NCI-H2227 treated with DMSO at 0.1 percent for 48 hours (cell line): ENCODE results near the gene PIGW.

Experiments used
- DNase-seq: peaks from one replicate; lab custom pipeline; 2025; lab: John Stamatoyannopoulos, UW

PIGW gene, protein sequence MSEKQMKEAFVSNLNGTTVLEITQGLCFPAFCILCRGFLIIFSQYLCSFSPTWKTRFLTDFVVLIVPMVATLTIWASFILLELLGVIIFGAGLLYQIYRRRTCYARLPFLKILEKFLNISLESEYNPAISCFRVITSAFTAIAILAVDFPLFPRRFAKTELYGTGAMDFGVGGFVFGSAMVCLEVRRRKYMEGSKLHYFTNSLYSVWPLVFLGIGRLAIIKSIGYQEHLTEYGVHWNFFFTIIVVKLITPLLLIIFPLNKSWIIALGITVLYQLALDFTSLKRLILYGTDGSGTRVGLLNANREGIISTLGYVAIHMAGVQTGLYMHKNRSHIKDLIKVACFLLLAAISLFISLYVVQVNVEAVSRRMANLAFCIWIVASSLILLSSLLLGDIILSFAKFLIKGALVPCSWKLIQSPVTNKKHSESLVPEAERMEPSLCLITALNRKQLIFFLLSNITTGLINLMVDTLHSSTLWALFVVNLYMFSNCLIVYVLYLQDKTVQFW

GRCh38 chr17:36534840-36535668 lies at the start of gene PIGW, which contains the start of gene MYO19:
PIGW (plus strand) TSS chr17:36534987; CDS start chr17:36537102, 2,115 bp downstream.
MYO19 (minus strand) TSS chr17:36534868; CDS start chr17:36532538, 2,330 bp downstream.
- peak; percentile 82 for DNase-seq

- DNase-seq, result no peak
Observed at GRCh38 chr17:36485027-36485426, 49.8 kb upstream of the PIGW start.

GRCh38 chr17:36485805-36486203 lies 49.0 kb upstream of the PIGW start:
- DNase-seq, result no peak

GRCh38 chr17:36486204-36487194 lies 48.3 kb upstream of the PIGW start, which contains the start of gene ZNHIT3:
ZNHIT3 (plus strand) TSS chr17:36486681; CDS start chr17:36486700, 19 bp downstream.
- peak; percentile 87 for DNase-seq

- no peak for DNase-seq
Observed at GRCh38 chr17:36493956-36494355, 40.8 kb upstream of the PIGW start.

DNA sequence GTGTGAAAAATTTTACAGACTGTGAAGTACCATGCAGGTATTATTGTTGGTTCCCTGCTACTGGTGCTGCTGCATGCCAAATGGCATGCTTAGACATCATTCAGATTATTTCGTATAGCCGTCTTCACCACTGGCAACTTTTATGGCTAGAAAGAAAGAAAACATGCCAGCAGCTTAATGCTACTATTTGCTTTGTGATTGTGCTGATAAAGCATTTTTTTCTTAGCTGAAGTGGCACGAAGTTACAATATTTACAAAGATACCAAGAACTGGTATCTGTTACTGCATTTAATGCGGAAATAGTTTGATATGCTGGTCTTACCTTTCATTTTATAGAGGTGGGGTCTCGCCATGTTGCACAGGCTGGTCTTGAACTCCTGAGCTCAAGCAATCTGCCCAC lies 40.1 kb upstream of the PIGW start:
- no peak for DNase-seq

DNA sequence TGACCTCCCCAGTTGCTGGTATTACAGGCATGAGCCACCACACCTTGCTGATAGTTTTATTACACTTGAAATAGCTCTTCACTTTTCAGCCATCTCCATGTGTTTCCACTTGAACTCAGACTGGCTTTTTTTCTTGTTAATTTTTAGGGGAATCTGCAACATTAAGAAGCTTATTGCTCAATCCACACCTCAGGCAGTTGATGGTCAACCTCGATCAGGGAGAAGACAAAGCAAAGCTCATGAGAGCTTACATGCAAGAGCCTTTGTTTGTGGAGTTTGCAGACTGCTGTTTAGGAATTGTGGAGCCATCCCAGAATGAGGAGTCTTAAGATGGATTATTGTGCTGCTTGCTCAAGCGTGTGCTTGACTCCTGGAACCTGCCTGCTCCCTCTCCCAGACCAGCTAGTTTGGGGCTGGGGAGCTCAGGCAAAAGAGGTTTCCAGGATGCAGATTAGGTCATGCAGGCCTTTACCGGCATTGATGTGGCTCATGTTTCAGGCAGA lies 39.7 kb upstream of the PIGW start:
- no peak for DNase-seq

- no peak for DNase-seq
Observed at GRCh38 chr17:36496018-36496789, 38.6 kb upstream of the PIGW start.

GRCh38 chr17:36498155-36498554 lies 36.6 kb upstream of the PIGW start:
- DNase-seq, result no peak

DNA sequence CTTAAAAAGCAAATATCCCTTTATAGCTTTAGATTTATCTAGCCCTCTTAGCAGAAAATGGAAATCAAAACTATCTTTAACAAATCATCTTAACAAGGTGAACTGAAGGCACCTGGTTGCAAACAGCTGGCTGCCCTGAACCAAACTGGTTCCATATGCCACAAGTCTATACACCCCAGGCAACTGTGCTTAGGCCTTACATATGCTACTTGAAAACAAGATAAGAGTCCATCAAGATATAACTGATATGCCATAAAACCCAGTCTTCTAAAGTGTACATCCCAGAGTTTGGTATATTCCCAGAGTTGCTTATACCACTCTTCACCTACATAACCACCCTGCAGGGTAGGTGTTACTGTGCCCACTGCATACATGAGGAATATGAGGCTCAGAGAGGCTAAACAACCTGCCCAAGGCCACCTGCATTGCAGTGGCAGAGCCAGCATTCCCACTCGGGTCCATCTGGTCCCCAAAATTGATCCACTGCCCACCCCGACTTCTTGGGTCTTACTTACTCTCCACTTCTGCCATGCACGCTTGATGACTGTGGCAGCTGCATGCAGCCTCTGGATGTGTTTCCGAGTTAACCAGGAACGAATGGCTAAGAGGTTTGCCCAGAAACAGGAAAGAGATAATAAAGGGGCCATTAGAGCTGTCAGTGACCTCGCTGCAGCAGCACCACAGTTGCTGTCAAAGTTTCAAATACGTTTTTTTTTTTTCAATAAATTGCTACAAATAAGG lies 36.1 kb upstream of the PIGW start:
- DNase-seq, result no peak

DNA sequence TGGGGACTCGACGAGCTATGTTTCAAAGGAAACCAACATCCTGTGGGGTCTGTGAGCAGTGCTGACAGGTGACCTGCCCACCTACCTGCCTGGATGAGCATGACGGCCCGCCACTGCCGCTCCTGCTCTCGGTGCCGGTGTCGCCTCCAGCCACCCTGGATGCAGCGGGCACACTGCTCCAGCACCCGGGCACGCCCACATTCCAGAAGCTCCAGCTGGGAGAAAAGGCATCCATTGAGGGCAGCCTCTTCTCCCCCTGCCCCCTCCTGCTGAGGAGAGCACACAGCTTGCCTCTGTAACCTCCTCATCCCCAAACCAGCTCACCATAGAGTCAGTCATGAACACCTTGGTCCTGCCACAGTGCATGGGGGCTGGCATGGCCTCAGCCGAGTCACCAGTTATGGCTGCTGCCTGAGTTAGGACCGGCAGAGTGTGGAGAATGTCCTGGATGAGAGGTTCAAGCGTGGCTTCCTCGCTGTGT lies 34.0 kb upstream of the PIGW start:
- no peak for DNase-seq

DNA sequence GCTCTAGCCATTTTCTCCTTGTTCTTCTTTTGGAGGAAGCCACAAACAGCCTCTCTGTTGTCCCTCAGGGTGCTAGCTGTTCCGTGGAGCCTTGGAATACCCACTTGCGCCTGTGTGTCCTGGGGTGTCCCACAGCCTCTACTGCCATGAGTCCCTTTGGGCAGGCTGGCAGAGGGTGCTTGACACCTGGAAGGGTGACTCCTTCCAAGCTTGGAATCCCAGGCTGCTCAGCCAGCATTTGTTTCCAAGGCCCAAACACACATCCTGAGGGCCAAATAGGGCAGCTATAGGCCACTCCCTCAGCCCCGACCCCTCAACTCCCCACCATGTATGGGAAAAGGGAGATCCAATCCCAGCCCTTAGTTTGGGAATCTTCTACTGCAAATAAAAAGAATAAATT lies 33.4 kb upstream of the PIGW start:
- DNase-seq, result no peak

GRCh38 chr17:36501963-36502362 lies 32.8 kb upstream of the PIGW start:
- no peak for DNase-seq

GRCh38 chr17:36503456-36504155 lies 31.2 kb upstream of the PIGW start:
- no peak for DNase-seq

- DNase-seq, result no peak
Observed at GRCh38 chr17:36504156-36504545, 30.6 kb upstream of the PIGW start.

DNA sequence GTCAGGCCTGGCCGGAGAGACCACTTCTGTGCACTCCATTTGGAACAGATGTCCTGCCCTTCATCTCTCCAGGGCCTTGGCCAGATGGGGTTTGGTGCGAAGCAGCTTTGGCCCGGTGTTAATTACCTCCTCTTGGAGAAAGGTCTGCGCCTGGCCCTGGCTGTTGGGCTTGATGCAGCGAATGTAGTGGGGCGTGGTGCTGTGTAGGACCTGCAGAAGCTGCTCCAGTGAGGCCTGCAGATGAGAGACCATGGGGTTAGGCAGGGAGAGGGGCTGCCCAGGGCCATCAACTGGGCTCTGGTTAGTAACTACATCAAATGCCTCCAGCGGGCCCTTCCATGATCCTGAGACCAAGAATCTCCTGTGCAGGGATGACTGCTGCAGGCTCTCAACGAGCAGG lies 29.6 kb upstream of the PIGW start:
- no peak for DNase-seq

DNA sequence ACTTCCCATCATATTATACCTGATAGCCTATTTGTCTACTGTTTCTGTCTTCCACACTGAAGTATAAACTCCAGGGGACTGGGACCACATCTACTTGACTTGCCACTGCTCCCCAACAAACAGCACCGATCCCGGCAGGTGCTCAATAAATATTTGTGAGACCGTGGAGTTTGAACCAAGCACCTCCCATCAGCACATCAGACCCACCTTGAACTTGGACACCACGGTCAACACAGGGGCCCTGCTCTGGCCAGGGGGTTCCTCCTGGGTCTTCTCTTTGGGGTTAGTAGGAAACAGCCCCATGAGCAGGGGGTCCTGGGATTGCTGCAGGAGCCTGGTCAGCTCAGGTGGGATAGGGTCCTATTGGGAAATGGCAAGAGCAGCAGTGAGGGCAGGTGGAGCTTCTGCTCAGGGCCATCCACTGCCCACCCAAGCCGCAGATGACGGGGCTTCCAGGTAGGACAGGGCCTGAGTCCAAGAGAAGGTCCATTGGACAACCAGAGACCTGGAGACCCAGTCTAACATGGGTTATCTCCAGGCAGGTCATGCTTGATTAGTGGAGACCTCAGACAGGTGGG lies 28.4 kb upstream of the PIGW start:
- DNase-seq, result no peak

DNA sequence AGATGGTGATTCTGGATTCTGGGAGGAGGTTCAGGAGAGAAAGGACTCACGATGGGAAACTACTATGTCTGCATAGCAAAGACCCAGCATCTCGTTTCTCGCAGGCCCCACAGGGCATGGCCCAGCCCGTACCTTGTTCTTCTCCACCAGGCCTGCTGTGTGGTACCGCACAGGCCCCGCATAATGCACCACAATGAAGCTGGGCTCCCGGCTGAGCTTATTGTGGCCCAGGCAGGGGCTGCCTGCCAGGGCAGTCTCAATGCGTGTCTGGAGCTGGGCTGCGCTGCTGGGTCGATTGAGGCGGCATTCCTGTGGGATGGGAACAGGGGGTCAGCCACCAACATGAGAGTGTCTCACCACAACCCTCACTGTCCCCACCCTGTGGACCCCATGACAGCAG lies 28.0 kb upstream of the PIGW start:
- DNase-seq, result no peak

DNA sequence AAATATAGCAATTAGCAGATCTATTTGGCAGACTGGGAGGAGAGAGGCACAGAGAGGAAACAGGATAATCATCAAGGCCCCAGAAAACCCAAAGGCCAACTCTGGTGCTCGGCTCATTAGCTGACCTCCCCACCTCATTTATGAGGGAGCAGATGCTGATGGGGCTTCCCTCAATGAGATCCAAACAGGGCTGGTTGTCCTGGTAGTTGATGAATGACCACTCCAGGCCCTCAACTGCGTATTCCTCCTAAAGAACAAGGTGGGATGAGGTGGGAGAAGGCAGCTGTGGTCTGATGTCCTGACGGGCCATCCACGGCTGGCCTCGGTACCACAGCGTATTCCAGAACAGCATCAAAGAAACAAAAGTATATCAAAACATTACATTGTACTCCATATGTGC lies 27.5 kb upstream of the PIGW start:
- no peak for DNase-seq
